HEK293T (cell line): ENCODE measurements around the gene PASD1.

ENCODE experiments used
- ARNT ChIP-seq: fragments of 450-650 bp; IDR thresholded peaks from 2 replicates; pipeline ENCODE4 v1.6.1; 2017; ENCODE audit warnings: mild to moderate bottlenecking
- FOXA1 ChIP-seq: fragments of 450-650 bp; IDR thresholded peaks from 2 replicates; pipeline ENCODE4 v1.6.1; 2016; ENCODE audit warnings: mild to moderate bottlenecking
- L3MBTL2 ChIP-seq: fragments of 450-650 bp; conservative IDR thresholded peaks from 2 replicates; pipeline ENCODE4 v1.6.1; 2016; ENCODE audit warnings: mild to moderate bottlenecking
- SP1 ChIP-seq: fragments of 450-650 bp; IDR thresholded peaks from 2 replicates; pipeline ENCODE4 v1.6.1; 2017
- SUZ12 ChIP-seq: fragments of 450-650 bp; IDR thresholded peaks from 2 replicates; pipeline ENCODE4 v1.6.1; 2016; ENCODE audit warnings: mild to moderate bottlenecking

- TF ChIP-seq L3MBTL2 (no peak), FOXA1 (no peak), ARNT (no peak), SP1 (no peak), SUZ12 (no peak)
Measured at GRCh38 chrX:151725338-151725614, 161.8 kb downstream of the PASD1 start.
